Measurements from ENCODE around the gene PHACTR1.
"Not testable (repeated sequence)": the region's sequence is repeated elsewhere in the genome, so short reads cannot be mapped to it uniquely, and the experiment has no call there.

The PHACTR1 gene

GRCh38 chr6:12911427-12911826, 194.9 kb downstream of the PHACTR1 start:
- DNase-seq = no peak

- DNase-seq = no peak
Measured at GRCh38 chr6:12913201-12913600, 196.6 kb downstream of the PHACTR1 start.

- DNase-seq = no peak
Measured at GRCh38 chr6:12916006-12916405, 199.4 kb downstream of the PHACTR1 start.

- DNase-seq = no peak
Measured at GRCh38 chr6:12916420-12917136, 200.0 kb downstream of the PHACTR1 start.

- no peak for DNase-seq
Measured at GRCh38 chr6:12921467-12921866, 204.9 kb downstream of the PHACTR1 start.

- no peak for DNase-seq
Measured at GRCh38 chr6:12923644-12924235, 207.2 kb downstream of the PHACTR1 start.

GRCh38 chr6:12924911-12925310, 208.3 kb downstream of the PHACTR1 start:
- DNase-seq = no peak

- no peak for DNase-seq
Measured at GRCh38 chr6:12927746-12928145, 211.2 kb downstream of the PHACTR1 start.

- no peak for DNase-seq
Measured at GRCh38 chr6:12929678-12930077, 213.1 kb downstream of the PHACTR1 start.

- no peak for DNase-seq
Measured at GRCh38 chr6:12931639-12932038, 215.1 kb downstream of the PHACTR1 start.

GRCh38 chr6:12935637-12936036, 219.1 kb downstream of the PHACTR1 start:
- DNase-seq = no peak

- no peak for DNase-seq
Measured at GRCh38 chr6:12937971-12938370, 221.4 kb downstream of the PHACTR1 start.

- DNase-seq = no peak
Measured at GRCh38 chr6:12939314-12939713, 222.7 kb downstream of the PHACTR1 start.

- DNase-seq = no peak
Measured at GRCh38 chr6:12941422-12941821, 224.9 kb downstream of the PHACTR1 start.

- no peak for DNase-seq
Measured at GRCh38 chr6:12943549-12943948, 227.0 kb downstream of the PHACTR1 start.

GRCh38 chr6:12944001-12944400, 227.4 kb downstream of the PHACTR1 start:
- no peak for DNase-seq

- DNase-seq = not testable (repeated sequence)
Measured at GRCh38 chr6:12944528-12944927, 228.0 kb downstream of the PHACTR1 start.

- DNase-seq = no peak
Measured at GRCh38 chr6:12947151-12947871, 230.7 kb downstream of the PHACTR1 start.

GRCh38 chr6:12947967-12948366, 231.4 kb downstream of the PHACTR1 start:
- no peak for DNase-seq

- no peak for DNase-seq
Measured at GRCh38 chr6:12950976-12951375, 234.4 kb downstream of the PHACTR1 start.

- DNase-seq = no peak
Measured at GRCh38 chr6:12951415-12951814, 234.8 kb downstream of the PHACTR1 start.

GRCh38 chr6:12952318-12952717, 235.8 kb downstream of the PHACTR1 start:
- no peak for DNase-seq

- DNase-seq = no peak
Measured at GRCh38 chr6:12955956-12956355, 239.4 kb downstream of the PHACTR1 start.

- no peak for DNase-seq
Measured at GRCh38 chr6:12956991-12957320, 240.4 kb downstream of the PHACTR1 start.

Data from central memory CD4-positive, alpha-beta T cell (primary cell).